ENCODE measurements around the gene MRPL55.

The MRPL55 gene

DNA sequence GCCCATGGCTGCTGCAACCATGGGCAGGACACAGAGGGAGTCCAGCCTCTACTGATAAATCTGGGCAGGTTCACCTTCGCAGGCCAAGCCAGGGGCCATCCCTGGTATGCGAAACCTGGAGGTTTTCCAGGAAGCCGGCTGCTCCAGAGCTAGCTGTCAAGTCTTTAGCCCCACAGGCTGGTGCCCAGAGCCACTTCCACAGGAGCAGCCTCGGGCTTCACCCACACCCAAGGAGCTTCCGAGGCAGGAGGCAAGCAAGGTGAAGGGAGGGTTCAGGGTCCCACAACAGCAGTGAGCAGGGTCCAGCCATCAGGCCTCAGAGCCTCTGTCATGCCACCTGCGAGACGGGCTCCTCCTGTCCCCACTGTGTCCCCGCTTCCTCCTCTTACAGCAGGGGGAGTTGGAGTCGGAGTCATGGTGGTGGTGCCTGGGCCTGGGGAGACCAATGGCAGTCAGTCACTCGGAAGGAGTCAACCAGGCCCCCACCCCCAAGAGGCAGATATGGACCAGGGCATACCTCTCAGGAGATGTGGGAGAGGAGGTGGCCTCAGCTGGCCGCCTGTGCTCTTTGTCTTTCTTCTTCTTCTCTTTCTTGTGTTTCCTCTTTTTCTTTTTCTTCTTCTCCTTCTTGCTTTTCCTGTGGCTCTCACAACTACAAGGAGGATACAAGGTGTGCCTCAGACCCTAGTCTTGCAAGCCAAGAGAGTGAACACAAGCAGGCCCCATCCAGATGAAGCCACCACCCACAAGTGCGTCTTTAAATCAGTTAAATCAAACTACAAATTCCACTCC, 8.1 kb downstream of the MRPL55 start:
- DNase-seq = no peak

- no peak for DNase-seq
Measured at GRCh38 chr1:228099331-228099732, 9.8 kb downstream of the MRPL55 start.

GRCh38 chr1:228098323-228098931, 10.7 kb downstream of the MRPL55 start:
- no peak for DNase-seq

GRCh38 chr1:228097333-228098081, 11.6 kb downstream of the MRPL55 start:
- DNase-seq = no peak

DNA sequence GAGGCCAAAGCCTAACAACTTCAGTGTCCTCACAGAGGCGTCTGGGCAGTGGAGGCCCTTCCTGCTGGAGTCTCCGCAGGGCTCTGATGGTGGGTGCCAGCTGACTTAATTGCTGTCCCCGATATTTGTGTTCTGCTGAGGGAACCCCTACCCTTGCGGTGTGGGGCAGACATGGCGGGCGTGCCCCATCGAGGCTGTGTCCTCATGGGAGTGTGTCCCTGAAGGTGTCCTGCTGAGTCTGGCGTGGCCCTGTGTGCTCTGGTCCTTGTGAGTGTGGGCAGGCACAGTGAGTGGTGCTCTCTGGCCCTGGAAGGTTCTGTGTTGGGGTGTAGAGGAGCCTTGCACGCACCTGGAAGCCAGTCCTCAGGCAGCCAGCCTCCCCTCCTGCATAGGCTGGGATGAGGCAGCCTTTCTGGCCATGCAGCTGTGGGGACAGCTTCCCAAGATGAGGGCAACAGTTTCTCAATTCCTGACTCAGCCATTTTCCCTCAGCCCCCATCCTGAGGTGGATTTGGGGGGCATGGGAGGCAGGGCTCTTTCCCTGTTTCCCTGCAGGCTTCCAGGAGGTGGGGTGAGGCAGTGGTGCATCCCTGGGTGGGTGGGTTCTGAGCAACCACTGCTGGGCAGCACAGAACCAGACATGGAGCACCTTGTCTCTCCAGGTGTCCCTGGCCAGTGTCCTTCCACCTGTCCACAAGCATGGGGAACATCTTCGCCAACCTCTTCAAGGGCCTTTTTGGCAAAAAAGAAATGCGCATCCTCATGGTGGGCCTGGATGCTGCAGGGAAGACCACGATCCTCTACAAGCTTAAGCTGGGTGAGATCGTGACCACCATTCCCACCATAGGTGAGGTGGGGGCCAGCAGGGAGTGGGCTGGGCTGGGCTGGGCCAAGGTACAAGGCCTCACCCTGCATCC, 12.4 kb downstream of the MRPL55 start:
- no peak for DNase-seq

- peak; percentile 1 for DNase-seq
Measured at GRCh38 chr1:228095938-228096337, 13.2 kb downstream of the MRPL55 start.

- DNase-seq = no peak
Measured at GRCh38 chr1:228095161-228095560, 13.9 kb downstream of the MRPL55 start.

GRCh38 chr1:228094432-228095016, 14.6 kb downstream of the MRPL55 start:
- DNase-seq = no peak

- DNase-seq = no peak
Measured at GRCh38 chr1:228093050-228093906, 15.8 kb downstream of the MRPL55 start.

- DNase-seq = no peak
Measured at GRCh38 chr1:228092342-228093049, 16.6 kb downstream of the MRPL55 start.

DNA sequence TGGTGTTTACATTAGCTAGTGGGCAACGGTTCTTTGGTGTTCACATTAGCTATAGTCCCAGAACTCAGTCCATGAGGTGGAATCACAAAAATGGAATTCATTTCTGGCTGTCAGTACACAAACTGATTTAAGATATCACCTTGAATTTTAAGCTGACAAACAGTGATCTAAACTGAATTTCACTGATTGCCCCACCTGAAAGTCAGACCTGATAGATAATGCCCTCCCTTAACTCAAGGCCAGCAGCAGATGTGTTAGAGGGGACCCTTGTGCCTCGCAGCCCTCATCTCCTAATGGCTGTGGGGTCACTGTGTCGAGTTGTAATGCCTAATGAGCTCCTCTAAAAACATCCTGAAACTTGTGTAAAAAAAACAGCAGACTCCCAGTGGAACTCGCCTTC, 18.0 kb downstream of the MRPL55 start:
- DNase-seq = no peak

- peak; percentile 1 for DNase-seq
Measured at GRCh38 chr1:228090613-228091081, 18.5 kb downstream of the MRPL55 start.

DNA sequence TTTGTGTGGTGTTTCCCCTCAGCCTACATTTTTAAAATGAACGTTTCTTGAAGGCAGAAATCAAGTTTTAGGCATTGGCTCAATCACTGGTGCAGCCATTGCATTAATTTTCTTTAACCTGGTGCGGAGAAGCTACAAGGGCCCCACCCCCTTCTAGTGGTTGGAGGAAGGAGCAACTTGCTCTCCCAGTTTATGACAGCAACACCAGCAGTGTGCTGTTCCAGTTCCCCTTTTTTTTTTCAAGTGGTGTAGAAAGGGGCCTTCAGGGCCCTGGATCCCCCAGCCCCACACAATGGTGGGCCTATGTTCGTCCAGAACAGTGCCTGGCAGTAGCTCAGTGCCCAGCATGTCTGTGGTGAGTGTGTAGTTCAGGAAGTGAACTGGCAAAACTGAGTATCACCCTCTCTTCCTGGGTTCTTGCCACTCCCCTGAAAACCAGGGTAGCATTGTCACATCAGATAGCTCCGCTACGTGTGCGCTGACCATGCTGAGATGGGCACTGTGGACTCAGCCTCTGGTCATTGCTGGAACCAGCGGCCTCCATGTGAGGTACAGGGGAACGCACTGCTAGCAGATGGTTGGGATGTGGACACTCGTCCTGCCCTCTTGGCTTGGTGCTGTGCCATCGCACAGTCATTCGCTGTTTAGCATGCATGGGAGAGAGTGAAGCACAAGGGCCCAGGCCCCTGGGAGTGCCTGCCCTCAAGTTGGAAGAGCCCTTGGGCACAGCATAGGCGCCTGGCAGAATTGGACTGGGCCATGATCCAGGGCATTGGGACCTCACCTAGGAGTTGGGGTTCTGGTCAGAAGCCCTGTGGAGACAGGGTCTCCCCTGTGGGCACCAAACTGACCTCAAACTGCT, 19.3 kb downstream of the MRPL55 start:
- no peak for DNase-seq

- DNase-seq = no peak
Measured at GRCh38 chr1:228088586-228089498, 20.3 kb downstream of the MRPL55 start.

DNA sequence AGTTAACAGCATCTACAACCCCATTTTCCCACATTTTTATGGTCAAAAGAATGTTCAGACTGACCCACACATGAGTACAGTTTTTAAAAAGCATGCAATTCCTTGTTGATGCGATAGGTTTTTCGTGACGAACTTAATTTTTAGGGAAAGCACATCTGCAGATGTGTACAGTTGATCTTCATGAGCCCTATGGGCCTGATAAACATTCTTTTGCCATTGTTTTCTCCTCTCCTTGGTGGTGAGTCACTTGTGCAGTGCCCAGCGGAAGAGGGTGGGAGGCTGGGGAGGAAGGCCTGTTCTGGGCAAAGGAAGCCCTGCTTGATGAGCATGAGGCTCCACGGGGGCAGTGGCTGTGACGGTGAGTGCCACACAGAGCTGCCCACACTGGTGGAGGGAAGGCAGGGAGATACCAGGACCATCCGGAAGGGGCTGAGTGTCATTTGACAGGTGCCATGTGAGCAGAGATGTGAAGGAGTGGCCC, 21.3 kb downstream of the MRPL55 start:
- DNase-seq = no peak

GRCh38 chr1:228085287-228085951, 23.7 kb downstream of the MRPL55 start:
- no peak for DNase-seq

DNA sequence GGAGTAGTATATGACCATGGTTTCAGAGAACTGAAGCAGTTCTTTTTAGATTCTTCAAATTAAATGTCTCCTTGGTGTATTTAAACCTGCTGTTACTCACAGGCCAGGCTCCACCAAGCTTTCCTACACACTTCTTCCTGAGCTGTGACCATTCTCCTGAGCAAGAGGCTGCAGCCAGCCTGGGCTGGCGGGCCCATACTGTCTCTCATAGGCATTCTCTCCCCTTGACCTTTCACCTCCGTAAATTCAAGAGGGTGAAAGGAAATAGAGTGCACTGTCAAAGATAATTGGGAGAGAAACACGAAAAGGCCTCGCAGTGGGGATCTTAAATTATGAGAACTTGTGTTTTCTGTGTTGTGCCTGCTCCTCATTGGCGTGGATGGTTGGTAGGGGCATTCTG, 24.3 kb downstream of the MRPL55 start:
- no peak for DNase-seq

- no peak for DNase-seq
Measured at GRCh38 chr1:228084325-228084724, 24.8 kb downstream of the MRPL55 start.
